ENCODE measurements around the gene TMEM52. TPM values are rescaled to one million over a fixed set of nuclear protein-coding genes. Genes with fewer than 3 reads are reported as not detected.

The TMEM52 gene
- total and polyA plus RNA-seq, 4 donors, result 2.6 to 13.1 (median 3.0) TPM

- peak within 1 kb of the TSS; percentile 47 to 79 for H3K9ac ChIP-seq (ENCODE audit: low read depth in 1 of 2, low read length in 2 of 2)
- no peaks in the 10 kb centered on the region for H3K9me3 ChIP-seq (ENCODE audit: control insufficient read depth in 4 of 4, low read length in 3 of 4)
- no peak for TF ChIP-seq GABPA (IDR thresholded peaks at IDR 0.05 in 1 of 2, conservative IDR thresholded peaks at IDR 0.05 in 1 of 2)
- no peak for TF ChIP-seq FOXA2 (IDR thresholded peaks at IDR 0.05)
- no peak for TF ChIP-seq ZBTB33 (IDR thresholded peaks at IDR 0.05)
- TF ChIP-seq, protein P1, sequence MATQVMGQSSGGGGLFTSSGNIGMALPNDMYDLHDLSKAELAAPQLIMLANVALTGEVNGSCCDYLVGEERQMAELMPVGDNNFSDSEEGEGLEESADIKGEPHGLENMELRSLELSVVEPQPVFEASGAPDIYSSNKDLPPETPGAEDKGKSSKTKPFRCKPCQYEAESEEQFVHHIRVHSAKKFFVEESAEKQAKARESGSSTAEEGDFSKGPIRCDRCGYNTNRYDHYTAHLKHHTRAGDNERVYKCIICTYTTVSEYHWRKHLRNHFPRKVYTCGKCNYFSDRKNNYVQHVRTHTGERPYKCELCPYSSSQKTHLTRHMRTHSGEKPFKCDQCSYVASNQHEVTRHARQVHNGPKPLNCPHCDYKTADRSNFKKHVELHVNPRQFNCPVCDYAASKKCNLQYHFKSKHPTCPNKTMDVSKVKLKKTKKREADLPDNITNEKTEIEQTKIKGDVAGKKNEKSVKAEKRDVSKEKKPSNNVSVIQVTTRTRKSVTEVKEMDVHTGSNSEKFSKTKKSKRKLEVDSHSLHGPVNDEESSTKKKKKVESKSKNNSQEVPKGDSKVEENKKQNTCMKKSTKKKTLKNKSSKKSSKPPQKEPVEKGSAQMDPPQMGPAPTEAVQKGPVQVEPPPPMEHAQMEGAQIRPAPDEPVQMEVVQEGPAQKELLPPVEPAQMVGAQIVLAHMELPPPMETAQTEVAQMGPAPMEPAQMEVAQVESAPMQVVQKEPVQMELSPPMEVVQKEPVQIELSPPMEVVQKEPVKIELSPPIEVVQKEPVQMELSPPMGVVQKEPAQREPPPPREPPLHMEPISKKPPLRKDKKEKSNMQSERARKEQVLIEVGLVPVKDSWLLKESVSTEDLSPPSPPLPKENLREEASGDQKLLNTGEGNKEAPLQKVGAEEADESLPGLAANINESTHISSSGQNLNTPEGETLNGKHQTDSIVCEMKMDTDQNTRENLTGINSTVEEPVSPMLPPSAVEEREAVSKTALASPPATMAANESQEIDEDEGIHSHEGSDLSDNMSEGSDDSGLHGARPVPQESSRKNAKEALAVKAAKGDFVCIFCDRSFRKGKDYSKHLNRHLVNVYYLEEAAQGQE (IDR thresholded peaks at IDR 0.05), result no peak
- H3K27ac ChIP-seq (ENCODE audit: low read depth in 1 of 2, low read length in 2 of 2), result peak within 1 kb of the TSS; percentile 86 to 89
- peak within 1 kb of the TSS; percentile 82 to 99 (median 83) for H3K4me3 ChIP-seq (ENCODE audit: low read depth in 1 of 3, low read length in 3 of 3)
- no peaks in the 10 kb centered on the region for H3K36me3 ChIP-seq (ENCODE audit: control insufficient read depth in 4 of 4, insufficient read depth in 3 of 4, low read depth in 1 of 4, low read length in 3 of 4)
- H3K27me3 ChIP-seq (ENCODE audit: control insufficient read depth in 4 of 4, insufficient read depth in 4 of 4, low read length in 3 of 4), result no peaks in the 10 kb centered on the region
- under 1% methylated on average over 137 of the region's 137 CpGs for WGBS
- peaks cover 15 to 36% (median 33%) of the 10 kb centered on the region in 4 donors for H3K4me1 ChIP-seq (ENCODE audit: control insufficient read depth in 4 of 4, insufficient read depth in 4 of 4, low read length in 3 of 4)
- DNase-seq (ENCODE audit: low spot score), result peak; percentile 93
Observed at GRCh38 chr1:1890506-1891348, 28.4 kb downstream of the TMEM52 start, which contains the start of gene GNB1. Gene GNB1, minus strand, starts transcription at chr1:1891087. Its CDS starts 65,634 bp downstream, at chr1:1825453.

DNA sequence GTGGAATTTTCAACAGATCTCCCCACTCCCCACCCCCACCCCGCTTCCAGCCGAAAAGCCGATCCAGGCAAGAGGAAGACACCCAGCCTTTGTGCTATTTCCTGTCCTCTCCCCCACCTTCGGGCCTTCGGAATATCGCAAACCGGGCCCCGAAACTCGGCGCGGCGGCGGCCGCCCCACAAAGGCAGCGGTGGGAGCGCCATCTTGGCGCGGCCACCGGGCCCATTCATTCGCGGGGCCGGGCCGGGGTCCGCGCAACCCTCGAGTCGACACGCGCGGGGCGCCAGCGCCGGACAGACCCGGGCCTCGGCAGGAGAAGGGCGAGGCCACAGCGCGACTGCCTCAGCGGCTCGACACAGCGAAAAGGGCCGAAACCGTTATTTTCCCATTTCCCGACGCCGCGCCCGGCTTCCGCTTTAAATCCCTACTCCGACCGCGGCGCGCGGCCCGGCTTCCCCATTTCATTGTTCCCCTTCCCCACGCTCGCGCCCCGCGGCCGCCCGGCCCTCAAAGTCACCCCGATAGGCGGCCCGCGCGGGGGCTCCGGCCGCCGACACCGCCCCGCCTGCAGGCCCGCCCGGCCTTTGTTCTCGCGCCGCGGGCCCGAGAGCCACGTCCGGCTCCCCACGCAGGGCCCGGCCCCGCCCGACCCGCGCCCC lies 29.1 kb downstream of the TMEM52 start:
- no peaks in the 10 kb centered on the region for H3K27me3 ChIP-seq (ENCODE audit: control insufficient read depth in 4 of 4, insufficient read depth in 4 of 4, low read length in 3 of 4)
- no peak for TF ChIP-seq GABPA (IDR thresholded peaks at IDR 0.05 in 1 of 2, conservative IDR thresholded peaks at IDR 0.05 in 1 of 2)
- no peak for TF ChIP-seq FOXA1 (IDR thresholded peaks at IDR 0.05)
- TF ChIP-seq, protein P2, sequence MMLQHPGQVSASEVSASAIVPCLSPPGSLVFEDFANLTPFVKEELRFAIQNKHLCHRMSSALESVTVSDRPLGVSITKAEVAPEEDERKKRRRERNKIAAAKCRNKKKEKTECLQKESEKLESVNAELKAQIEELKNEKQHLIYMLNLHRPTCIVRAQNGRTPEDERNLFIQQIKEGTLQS (IDR thresholded peaks at IDR 0.05), result no peak
- TF ChIP-seq, protein P3, sequence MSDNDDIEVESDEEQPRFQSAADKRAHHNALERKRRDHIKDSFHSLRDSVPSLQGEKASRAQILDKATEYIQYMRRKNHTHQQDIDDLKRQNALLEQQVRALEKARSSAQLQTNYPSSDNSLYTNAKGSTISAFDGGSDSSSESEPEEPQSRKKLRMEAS (IDR thresholded peaks at IDR 0.05), result no peak
- no peak for TF ChIP-seq HNF4A (conservative IDR thresholded peaks at IDR 0.05)
- TF ChIP-seq HNF4G (IDR thresholded peaks at IDR 0.05), result no peak
- TF ChIP-seq SP1 (IDR thresholded peaks at IDR 0.05), result no peak
- TF ChIP-seq TAF1 (conservative IDR thresholded peaks at IDR 0.05), result no peak
- no peak for TF ChIP-seq NR2F2 (IDR thresholded peaks at IDR 0.05)
- TF ChIP-seq ZBTB33 (IDR thresholded peaks at IDR 0.05), result no peak
- TF ChIP-seq FOXA2 (IDR thresholded peaks at IDR 0.05), result no peak
- TF ChIP-seq EGR1 (IDR thresholded peaks at IDR 0.05; ENCODE audit: low read depth in 2 of 2), result no peak
- no peak for TF ChIP-seq RAD21 (IDR thresholded peaks at IDR 0.05)
- no peak for TF ChIP-seq RXRA (IDR thresholded peaks at IDR 0.05)
- peaks cover 15 to 32% (median 30%) of the 10 kb centered on the region in 4 donors for H3K4me1 ChIP-seq (ENCODE audit: control insufficient read depth in 4 of 4, insufficient read depth in 4 of 4, low read length in 3 of 4)
- H3K9ac ChIP-seq (ENCODE audit: low read depth in 1 of 2, low read length in 2 of 2), result peak overlapping the region; percentile 47 to 79
- no peaks in the 10 kb centered on the region for H3K9me3 ChIP-seq (ENCODE audit: control insufficient read depth in 4 of 4, low read length in 3 of 4)
- H3K27ac ChIP-seq (ENCODE audit: low read depth in 1 of 2, low read length in 2 of 2), result peak overlapping the region; percentile 79 to 82
- H3K4me3 ChIP-seq (ENCODE audit: low read depth in 1 of 3, low read length in 3 of 3), result peak overlapping the region; percentile 82 to 99 (median 83)
- DNase-seq (ENCODE audit: low spot score), result no peak
- under 1% methylated on average over 88 of the region's 88 CpGs for WGBS
- no peaks in the 10 kb centered on the region for H3K36me3 ChIP-seq (ENCODE audit: control insufficient read depth in 4 of 4, insufficient read depth in 3 of 4, low read depth in 1 of 4, low read length in 3 of 4)
